ENCODE measurements around the gene SYNC.
"Not testable (repeated sequence)": the region's sequence is repeated elsewhere in the genome, so short reads cannot be mapped to it uniquely, and the experiment has no call there.

The SYNC gene

GRCh38 chr1:32701951-32702598 lies 495 bp downstream of the SYNC start:
- no peak for TF ChIP-seq CTCF (IDR thresholded peaks at IDR 0.05; ENCODE audit: borderline replicate concordance, insufficient read depth, low read depth, low read length)
- no peak overlapping the region for H3K4me3 ChIP-seq (ENCODE audit: low read depth, low read length)

- no peak overlapping the region for H3K4me3 ChIP-seq (ENCODE audit: low read depth, low read length)
- no peak for TF ChIP-seq CTCF (IDR thresholded peaks at IDR 0.05; ENCODE audit: borderline replicate concordance, insufficient read depth, low read depth, low read length)
These were observed 1.1 kb downstream of the SYNC start for GRCh38 chr1:32701421-32701911.

GRCh38 chr1:32696996-32697395 lies 5.6 kb downstream of the SYNC start:
- H3K4me3 ChIP-seq (ENCODE audit: low read depth, low read length): not testable (repeated sequence)

GRCh38 chr1:32696041-32696440 lies 6.5 kb downstream of the SYNC start:
- no peak overlapping the region for H3K4me3 ChIP-seq (ENCODE audit: low read depth, low read length)
- no peak for TF ChIP-seq CTCF (IDR thresholded peaks at IDR 0.05; ENCODE audit: borderline replicate concordance, insufficient read depth, low read depth, low read length)

GRCh38 chr1:32695098-32695904 lies 7.3 kb downstream of the SYNC start:
- no peak for TF ChIP-seq CTCF (IDR thresholded peaks at IDR 0.05; ENCODE audit: borderline replicate concordance, insufficient read depth, low read depth, low read length)
- H3K4me3 ChIP-seq (ENCODE audit: low read depth, low read length): no peak overlapping the region

- no peak overlapping the region for H3K4me3 ChIP-seq (ENCODE audit: low read depth, low read length)
- TF ChIP-seq CTCF (IDR thresholded peaks at IDR 0.05; ENCODE audit: borderline replicate concordance, insufficient read depth, low read depth, low read length): no peak
These were observed 9.0 kb downstream of the SYNC start for GRCh38 chr1:32693455-32694174.

- H3K4me3 ChIP-seq (ENCODE audit: low read depth, low read length): no peak overlapping the region
- no peak for TF ChIP-seq CTCF (IDR thresholded peaks at IDR 0.05; ENCODE audit: borderline replicate concordance, insufficient read depth, low read depth, low read length)
These were observed 16.2 kb downstream of the SYNC start for GRCh38 chr1:32686387-32686786.
